ENCODE data around the gene MAPT.

The MAPT gene

GRCh38 chr17:45997166-45997565 is 102.8 kb downstream of the MAPT start:
- Histone ChIP-seq H3K9ac (ENCODE audit: low read length) (no peak overlapping the region), H3K4me3 (ENCODE audit: low read length) (no peak overlapping the region), H3K4me2 (ENCODE audit: low read depth, low read length) (no peak overlapping the region), H3K27me3 (replicated peaks; ENCODE audit: insufficient read depth, low read length) (no peaks in the 10 kb centered on the region), H3K79me2 (ENCODE audit: low read length) (no peaks in the 10 kb centered on the region), H3K9me2 (replicated peaks; ENCODE audit: insufficient read depth, low read length) (no peaks in the 10 kb centered on the region), H3F3A (ENCODE audit: insufficient read depth, low read length) (no peaks in the 10 kb centered on the region), H3K36me3 (replicated peaks; ENCODE audit: insufficient read depth, low read length) (no peaks in the 10 kb centered on the region), H3K27ac (ENCODE audit: low read length) (no peak overlapping the region), H4K20me1 (ENCODE audit: insufficient read depth, low read length) (no peaks in the 10 kb centered on the region), H2AFZ (ENCODE audit: low read length) (no peak overlapping the region), H3K4me1 (ENCODE audit: low read length) (no peaks in the 10 kb centered on the region), H3K9me3 (replicated peaks; ENCODE audit: insufficient read depth, low read length) (no peaks in the 10 kb centered on the region)
- TF ChIP-seq EZH2 (optimal IDR thresholded peaks at IDR 0.05; ENCODE audit: low read depth, low read length): no peak
- TF ChIP-seq EZH2phosphoT487 (IDR thresholded peaks at IDR 0.05; ENCODE audit: low read length): no peak
- no peak for TF ChIP-seq CTCF (IDR thresholded peaks at IDR 0.05; ENCODE audit: low read length)
- DNase-seq: no peak

DNA sequence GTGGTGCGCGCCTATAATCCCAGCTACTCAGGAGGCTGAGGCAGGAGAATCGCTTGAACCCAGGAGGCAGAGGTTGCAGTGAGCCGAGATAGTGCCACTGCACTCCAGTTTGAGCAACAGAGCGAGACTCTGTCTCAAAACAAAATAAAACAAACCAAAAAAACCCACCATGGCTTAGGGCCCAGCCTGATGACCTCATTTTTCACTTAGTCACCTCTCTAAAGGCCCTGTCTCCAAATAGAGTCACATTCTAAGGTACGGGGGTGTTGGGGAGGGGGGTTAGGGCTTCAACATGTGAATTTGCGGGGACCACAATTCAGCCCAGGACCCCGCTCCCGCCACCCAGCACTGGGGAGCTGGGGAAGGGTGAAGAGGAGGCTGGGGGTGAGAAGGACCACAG is 103.3 kb downstream of the MAPT start:
- H4K20me1 ChIP-seq (ENCODE audit: insufficient read depth, low read length): no peaks in the 10 kb centered on the region
- H3K9ac ChIP-seq (ENCODE audit: low read length): no peak overlapping the region
- no peaks in the 10 kb centered on the region for H3F3A ChIP-seq (ENCODE audit: insufficient read depth, low read length)
- H3K27me3 ChIP-seq (replicated peaks; ENCODE audit: insufficient read depth, low read length): no peaks in the 10 kb centered on the region
- H3K27ac ChIP-seq (ENCODE audit: low read length): no peak overlapping the region
- no peak overlapping the region for H3K4me3 ChIP-seq (ENCODE audit: low read length)
- DNase-seq: no peak
- H3K9me2 ChIP-seq (replicated peaks; ENCODE audit: insufficient read depth, low read length): no peaks in the 10 kb centered on the region
- H3K4me1 ChIP-seq (ENCODE audit: low read length): no peaks in the 10 kb centered on the region
- no peak overlapping the region for H3K4me2 ChIP-seq (ENCODE audit: low read depth, low read length)
- H3K36me3 ChIP-seq (replicated peaks; ENCODE audit: insufficient read depth, low read length): no peaks in the 10 kb centered on the region
- H3K9me3 ChIP-seq (replicated peaks; ENCODE audit: insufficient read depth, low read length): no peaks in the 10 kb centered on the region
- H2AFZ ChIP-seq (ENCODE audit: low read length): no peak overlapping the region
- TF ChIP-seq CTCF (IDR thresholded peaks at IDR 0.05; ENCODE audit: low read length) (no peak), EZH2phosphoT487 (IDR thresholded peaks at IDR 0.05; ENCODE audit: low read length) (no peak), EZH2 (optimal IDR thresholded peaks at IDR 0.05; ENCODE audit: low read depth, low read length) (no peak)
- no peaks in the 10 kb centered on the region for H3K79me2 ChIP-seq (ENCODE audit: low read length)

GRCh38 chr17:45998987-45999899 is 104.9 kb downstream of the MAPT start, which contains the start of gene STH:
Gene STH, plus strand, starts transcription at chr17:45999250. Its CDS starts 30 bp downstream, at chr17:45999280.
- no peaks in the 10 kb centered on the region for H3K9me2 ChIP-seq (replicated peaks; ENCODE audit: insufficient read depth, low read length)
- H3K79me2 ChIP-seq (ENCODE audit: low read length): no peaks in the 10 kb centered on the region
- H3K4me1 ChIP-seq (ENCODE audit: low read length): no peaks in the 10 kb centered on the region
- TF ChIP-seq CTCF (IDR thresholded peaks at IDR 0.05; ENCODE audit: low read length) (no peak), EZH2phosphoT487 (IDR thresholded peaks at IDR 0.05; ENCODE audit: low read length) (no peak), EZH2 (optimal IDR thresholded peaks at IDR 0.05; ENCODE audit: low read depth, low read length) (no peak)
- no peak within 1 kb of the TSS for H3K4me2 ChIP-seq (ENCODE audit: low read depth, low read length)
- H3K27me3 ChIP-seq (replicated peaks; ENCODE audit: insufficient read depth, low read length): no peaks in the 10 kb centered on the region
- no peak within 1 kb of the TSS for H3K27ac ChIP-seq (ENCODE audit: low read length)
- DNase-seq: no peak
- H4K20me1 ChIP-seq (ENCODE audit: insufficient read depth, low read length): no peaks in the 10 kb centered on the region
- H3K9ac ChIP-seq (ENCODE audit: low read length): no peak within 1 kb of the TSS
- no peaks in the 10 kb centered on the region for H3K9me3 ChIP-seq (replicated peaks; ENCODE audit: insufficient read depth, low read length)
- no peaks in the 10 kb centered on the region for H3K36me3 ChIP-seq (replicated peaks; ENCODE audit: insufficient read depth, low read length)
- H3F3A ChIP-seq (ENCODE audit: insufficient read depth, low read length): no peaks in the 10 kb centered on the region
- no peak within 1 kb of the TSS for H2AFZ ChIP-seq (ENCODE audit: low read length)
- no peak within 1 kb of the TSS for H3K4me3 ChIP-seq (ENCODE audit: low read length)
